GM23338 (cell line): ENCODE results near the gene DHX34. TPM values are rescaled to one million over a fixed set of nuclear protein-coding genes. Genes with fewer than 3 reads are reported as not detected.

Experiments
- ATAC-seq: fragments of 200-7000 bp; cut with Tn5 transposase; 3 replicates; pipeline ENCODE4 v1.9.1; 2020
- DNase-seq: peaks from one replicate; pipeline ENCODE4 v3.0.0-alpha.2; 2015; ENCODE audit warnings: low spot score
- H2AFZ ChIP-seq: fragments of 200-600 bp; sonication (generic); 2 replicates; pipeline ENCODE4 v1.8.0; 2016; ENCODE audit warnings: antibody characterized with exemption, mild to moderate bottlenecking, moderate library complexity
- H3F3A ChIP-seq: fragments of 200-600 bp; sonication (generic); replicated peaks from 2 replicates; pipeline ENCODE4 v1.8.0; 2017; ENCODE audit warnings: antibody characterized with exemption, mixed run types, low read depth
- H3K27ac ChIP-seq: fragments of 200-600 bp; sonication (generic); 2 replicates; pipeline ENCODE4 v1.6.1; 2016; ENCODE audit warnings: low read depth
- H3K27me3 ChIP-seq: fragments of 200-600 bp; sonication (generic); 2 replicates; pipeline ENCODE4 v1.8.0; 2016; ENCODE audit warnings: mild to moderate bottlenecking, mixed run types, moderate library complexity; ENCODE audit not compliant: insufficient read depth
- H3K36me3 ChIP-seq: fragments of 200-600 bp; sonication (generic); 2 replicates; pipeline ENCODE4 v1.8.0; 2016; ENCODE audit warnings: mild to moderate bottlenecking; ENCODE audit not compliant: insufficient read depth
- H3K4me1 ChIP-seq: fragments of 200-600 bp; sonication (generic); 2 replicates; pipeline ENCODE4 v1.8.0; 2016; ENCODE audit warnings: mild to moderate bottlenecking, moderate library complexity; ENCODE audit not compliant: insufficient read depth
- H3K4me2 ChIP-seq: fragments of 200-600 bp; sonication (generic); 2 replicates; pipeline ENCODE4 v1.7.1; 2017; ENCODE audit warnings: mixed run types
- H3K4me3 ChIP-seq: fragments of 200-600 bp; sonication (generic); 2 replicates; pipeline ENCODE4 v1.6.1; 2016; ENCODE audit warnings: mixed run types
- H3K79me2 ChIP-seq: fragments of 200-600 bp; sonication (generic); replicated peaks from 2 replicates; pipeline ENCODE4 v1.8.0; 2017; ENCODE audit warnings: mild to moderate bottlenecking; ENCODE audit not compliant: insufficient read depth
- H3K9me2 ChIP-seq: fragments of 200-600 bp; sonication (generic); 2 replicates; pipeline ENCODE4 v1.8.0; 2017; ENCODE audit not compliant: insufficient read depth
- H4K20me1 ChIP-seq: fragments of 200-600 bp; sonication (generic); replicated peaks from 2 replicates; pipeline ENCODE4 v1.8.0; 2017; ENCODE audit warnings: mild to moderate bottlenecking; ENCODE audit not compliant: insufficient read depth
- H3K27ac Mint-ChIP-seq: 2 replicates; pipeline ENCODE4 v1.8.0; 2020; ENCODE audit warnings: inconsistent platforms, mild to moderate bottlenecking, moderate library complexity, mixed read lengths
- H3K27me3 Mint-ChIP-seq: 3 replicates; pipeline ENCODE4 v1.8.0; 2022; ENCODE audit warnings: low read depth, mild to moderate bottlenecking, moderate library complexity, mixed read lengths, inconsistent platforms; ENCODE audit not compliant: insufficient read depth, poor library complexity
- H3K36me3 Mint-ChIP-seq: 3 replicates; pipeline ENCODE4 v1.8.0; 2021; ENCODE audit warnings: low read depth, mild to moderate bottlenecking, inconsistent platforms, moderate library complexity, mixed read lengths
- H3K4me1 Mint-ChIP-seq: 3 replicates; pipeline ENCODE4 v1.8.0; 2020; ENCODE audit warnings: mild to moderate bottlenecking, inconsistent platforms, mixed read lengths
- H3K4me3 Mint-ChIP-seq: 3 replicates; pipeline ENCODE4 v1.8.0; 2021; ENCODE audit warnings: moderate library complexity, mild to moderate bottlenecking, inconsistent platforms, mixed read lengths
- H3K9me3 Mint-ChIP-seq: 3 replicates; pipeline ENCODE4 v1.8.0; 2020; ENCODE audit warnings: moderate library complexity, mild to moderate bottlenecking, inconsistent platforms, mixed read lengths
- ETS1 ChIP-seq: IDR thresholded peaks from 2 replicates; pipeline ENCODE4 v1.6.1; 2016; ENCODE audit warnings: antibody characterized with exemption
- EZH2 ChIP-seq: fragments of 200-600 bp; sonication (generic); IDR thresholded peaks from one replicate; pipeline ENCODE4 v1.8.0; 2017; ENCODE audit warnings: antibody characterized with exemption, mild to moderate bottlenecking, low read depth; ENCODE audit not compliant: unreplicated experiment
- EZH2phosphoT487 ChIP-seq: fragments of 200-600 bp; sonication (generic); IDR thresholded peaks from one replicate; pipeline ENCODE4 v1.8.1; 2018; ENCODE audit warnings: antibody characterized with exemption; ENCODE audit not compliant: unreplicated experiment
- JUNB ChIP-seq: IDR thresholded peaks from one replicate; pipeline ENCODE4 v1.6.1; 2016; ENCODE audit warnings: antibody characterized with exemption; ENCODE audit not compliant: unreplicated experiment
- POLR2AphosphoS5 ChIP-seq: IDR thresholded peaks from 2 replicates; pipeline ENCODE4 v1.6.1; 2016; ENCODE audit warnings: antibody characterized with exemption, low read depth
- REST ChIP-seq: IDR thresholded peaks from one replicate; pipeline ENCODE4 v1.6.1; 2018; ENCODE audit warnings: antibody characterized with exemption; ENCODE audit not compliant: unreplicated experiment
- ZNF331 ChIP-seq: fragments of 250-450 bp; sonication (Bioruptor Pico); IDR thresholded peaks from 2 replicates; pipeline ENCODE4 v1.5.0; 2020; ENCODE audit warnings: low read depth, mild to moderate bottlenecking, moderate library complexity
- ZNF462 ChIP-seq: fragments of 250-450 bp; sonication (Bioruptor Pico); IDR thresholded peaks from 2 replicates; pipeline ENCODE4 v1.5.0; 2020; ENCODE audit warnings: mild to moderate bottlenecking, moderate library complexity
- polyA plus RNA-seq: library from polyadenylated mRNA; unstranded; fragments of >200 nt; fragmentation: Nextera tagmentation; extraction: Ambion mirVana; gene quantifications from 2 replicates; pipeline ENCODE4 v1.2.1, GENCODE V29; 2016
- total RNA-seq: library from RNA; depleted of rRNA; stranded (reverse); fragments of >200 nt; shearing (Covaris generic); gene quantifications from 2 replicates; pipeline ENCODE4 v1.2.3, GENCODE V29; 2014
- TF ChIP-seq, protein P1 (sequence below), 2 experiments: fragments of 200-600 bp in 1 of 2; sonication (generic) in 1 of 2; conservative IDR thresholded peaks; 2 replicates each; pipeline versions ENCODE4 v1.5.1 to v1.6.1; 2016 to 2017; ENCODE audit warnings: antibody characterized with exemption in 2 of 2, low read depth in 2 of 2, mild to moderate bottlenecking in 2 of 2, moderate library complexity in 1 of 2

Gene DHX34
- total and polyA plus RNA-seq, 2 experiments from 2014 or later, result 16.3 to 50.1 TPM

DNA sequence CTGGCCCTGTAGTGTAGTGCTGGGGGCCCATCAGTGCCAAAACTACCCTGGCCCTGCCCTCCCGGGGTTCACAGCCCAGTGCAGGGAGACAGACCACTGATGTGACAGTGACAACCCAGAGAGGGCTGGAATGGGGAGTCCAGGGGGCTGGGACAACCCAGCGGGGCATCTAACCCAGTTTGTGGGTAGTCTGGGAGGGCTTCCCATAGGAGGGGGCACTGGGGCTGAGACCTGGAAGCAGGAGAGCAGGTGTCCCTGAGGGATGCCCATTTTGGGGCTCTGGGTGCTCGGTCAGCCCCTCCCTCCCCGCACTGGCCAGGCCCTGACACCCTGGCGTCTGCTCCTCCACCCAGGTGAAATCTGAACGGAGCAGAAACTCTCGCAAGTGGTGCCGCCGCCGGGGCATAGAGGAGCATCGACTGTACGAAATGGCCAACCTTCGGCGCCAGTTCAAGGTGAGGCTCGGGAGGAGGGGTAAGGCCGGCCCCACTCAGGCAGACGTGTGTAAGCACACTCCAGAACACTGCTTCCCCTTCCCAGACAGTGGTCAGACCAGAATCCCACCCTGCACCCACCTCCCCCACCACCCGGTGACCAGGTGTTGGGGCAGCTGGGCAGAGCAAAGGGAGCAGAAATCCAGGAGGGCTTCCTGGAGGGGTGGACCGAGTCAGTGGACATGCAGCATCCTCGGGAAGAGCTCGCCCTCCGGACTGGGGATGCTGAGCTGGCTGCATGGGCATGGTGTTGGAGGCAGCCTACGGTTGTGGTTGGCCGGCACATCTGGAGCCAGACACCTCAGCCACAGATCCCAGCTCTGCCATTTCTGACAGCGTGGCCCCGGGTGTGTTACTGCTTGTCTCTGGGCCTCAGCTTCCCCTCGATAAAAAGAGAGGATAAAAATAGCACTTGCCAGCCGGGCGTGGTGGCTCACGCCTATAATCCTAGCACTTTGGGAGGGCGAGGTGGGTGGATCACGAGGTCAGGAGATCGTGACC, 24.4 kb downstream of the DHX34 start (continued):
- no peak for TF ChIP-seq ETS1
- no peak for TF ChIP-seq POLR2AphosphoS5
- no peak for TF ChIP-seq EZH2phosphoT487

- no peak overlapping the region for H2AFZ ChIP-seq
- Mint-ChIP-seq H3K27ac (no peak overlapping the region), H3K4me1 (no peaks in the 10 kb centered on the region), H3K27me3 (peaks cover 8% of the 10 kb centered on the region), H3K9me3 (no peaks in the 10 kb centered on the region; the same call in 2 of the 3 replicates), H3K36me3 (peaks cover 57% of the 10 kb centered on the region), H3K4me3 (no peak overlapping the region)
- peaks cover 5% of the 10 kb centered on the region for H3K36me3 ChIP-seq
- no peaks in the 10 kb centered on the region for H3K79me2 ChIP-seq
- DNase-seq (no peak), ATAC-seq (no peak)
- H3K4me1 ChIP-seq, result no peaks in the 10 kb centered on the region
- H3F3A ChIP-seq, result no peaks in the 10 kb centered on the region
- H3K27ac ChIP-seq, result no peak overlapping the region
- H3K27me3 ChIP-seq, result no peaks in the 10 kb centered on the region
- no peaks in the 10 kb centered on the region for H3K9me2 ChIP-seq
- H3K4me3 ChIP-seq, result no peak overlapping the region
- no peak overlapping the region for H3K4me2 ChIP-seq
- H4K20me1 ChIP-seq, result peaks cover 9% of the 10 kb centered on the region; the same call in 1 of the 2 replicates
- TF ChIP-seq ZNF331 (CRISPR knock-in tag) (no peak), ZNF462 (CRISPR knock-in tag) (no peak), POLR2AphosphoS5 (no peak), REST (no peak), EZH2 (no peak), JUNB (no peak)
- TF ChIP-seq, protein P1, sequence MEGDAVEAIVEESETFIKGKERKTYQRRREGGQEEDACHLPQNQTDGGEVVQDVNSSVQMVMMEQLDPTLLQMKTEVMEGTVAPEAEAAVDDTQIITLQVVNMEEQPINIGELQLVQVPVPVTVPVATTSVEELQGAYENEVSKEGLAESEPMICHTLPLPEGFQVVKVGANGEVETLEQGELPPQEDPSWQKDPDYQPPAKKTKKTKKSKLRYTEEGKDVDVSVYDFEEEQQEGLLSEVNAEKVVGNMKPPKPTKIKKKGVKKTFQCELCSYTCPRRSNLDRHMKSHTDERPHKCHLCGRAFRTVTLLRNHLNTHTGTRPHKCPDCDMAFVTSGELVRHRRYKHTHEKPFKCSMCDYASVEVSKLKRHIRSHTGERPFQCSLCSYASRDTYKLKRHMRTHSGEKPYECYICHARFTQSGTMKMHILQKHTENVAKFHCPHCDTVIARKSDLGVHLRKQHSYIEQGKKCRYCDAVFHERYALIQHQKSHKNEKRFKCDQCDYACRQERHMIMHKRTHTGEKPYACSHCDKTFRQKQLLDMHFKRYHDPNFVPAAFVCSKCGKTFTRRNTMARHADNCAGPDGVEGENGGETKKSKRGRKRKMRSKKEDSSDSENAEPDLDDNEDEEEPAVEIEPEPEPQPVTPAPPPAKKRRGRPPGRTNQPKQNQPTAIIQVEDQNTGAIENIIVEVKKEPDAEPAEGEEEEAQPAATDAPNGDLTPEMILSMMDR (conservative IDR thresholded peaks at IDR 0.05; ENCODE audit: low read depth in 2 of 2), result no peak
Observed at GRCh38 chr19:47374876-47375693, 26.0 kb downstream of the DHX34 start.
